GM12878 (cell line): ENCODE data around the gene STX4. TPM values are rescaled to one million over a fixed set of nuclear protein-coding genes. Genes with fewer than 3 reads are reported as not detected.

ENCODE experiments used
- ATAC-seq: fragments of 200-7000 bp; cut with Tn5 transposase; 3 replicates; pipeline ENCODE4 v1.9.1; 2020; ENCODE audit warnings: mild to moderate bottlenecking, moderate library complexity
- BruUV-seq: library from RNA; stranded (reverse); fragments of 400-500 nt; replicated peaks from 2 replicates; lab custom pipeline; 2021; lab: Mats Ljungman, UMichigan
- CTCF ChIA-PET: fragments of 300-600 bp; sonication (Branson Sonifier 250); formaldehyde crosslinking; extraction: SDS; loops from one replicate; lab custom pipeline; 2021; ENCODE audit warnings: inconsistent platforms; lab: Yijun Ruan, JAX
- POLR2A ChIA-PET: fragments of 350-600 bp; formaldehyde crosslinking; extraction: SDS; loops from one replicate; lab custom pipeline; 2021; ENCODE audit warnings: inconsistent platforms; lab: Charles Lee
- RAD21 ChIA-PET: fragments of 300-600 bp; sonication (Branson Sonifier 250); formaldehyde crosslinking; loops from one replicate; lab custom pipeline; 2023; ENCODE audit warnings: antibody characterized with exemption; ENCODE audit not compliant: unreplicated experiment; lab: Charles Lee
- SMC1A ChIA-PET: fragments of 300-600 bp; sonication (Branson Sonifier 250); formaldehyde crosslinking; loops from one replicate; lab custom pipeline; 2023; ENCODE audit not compliant: unreplicated experiment, uncharacterized antibody; lab: Charles Lee
- DNase-seq: peaks from one replicate; pipeline ENCODE4 v3.0.0-alpha.2; 2011; ENCODE audit warnings: low read depth, low spot score
- FAIRE-seq: peaks from 3 replicates; lab custom pipeline; 2011; peaks lifted over from hg19 to GRCh38; lab: Jason Lieb, UNC
- H2AFZ ChIP-seq: 2 replicates; pipeline ENCODE4 v1.6.0; 2011; ENCODE audit warnings: low read depth, low read length, control low read depth; ENCODE audit not compliant: control insufficient read depth
- H3K27ac ChIP-seq: 2 replicates; pipeline ENCODE4 v1.5.1; 2011; ENCODE audit warnings: control low read depth; ENCODE audit not compliant: control insufficient read depth, insufficient read depth
- H3K27me3 ChIP-seq, 2 experiments: replicated peaks in 1 of 2; 2 replicates each; pipeline versions ENCODE4 v1.6.0 to v1.6.1; 2011; ENCODE audit warnings: low read length in 1 of 2; ENCODE audit not compliant: control insufficient read depth in 2 of 2, insufficient read depth in 2 of 2
- H3K36me3 ChIP-seq, 2 experiments: 2 replicates each; pipeline ENCODE4 v1.5.1; 2011; ENCODE audit warnings: low read length in 1 of 2; ENCODE audit not compliant: control insufficient read depth in 2 of 2, insufficient read depth in 2 of 2
- H3K4me1 ChIP-seq: 2 replicates; pipeline ENCODE4 v1.6.1; 2011; ENCODE audit warnings: mild to moderate bottlenecking, low read length, moderate library complexity, mixed read lengths; ENCODE audit not compliant: control insufficient read depth, insufficient read depth
- H3K4me2 ChIP-seq: 2 replicates; pipeline ENCODE4 v1.6.0; 2011; ENCODE audit warnings: control low read depth; ENCODE audit not compliant: control insufficient read depth, insufficient read depth
- H3K4me3 ChIP-seq: fragments of 200-600 bp; sonication (generic); 2 replicates; pipeline ENCODE4 v1.5.1; 2016
- H3K79me2 ChIP-seq: 2 replicates; pipeline ENCODE4 v1.6.0; 2011; ENCODE audit warnings: low read length; ENCODE audit not compliant: control insufficient read depth, insufficient read depth
- H3K9ac ChIP-seq: 2 replicates; pipeline ENCODE4 v1.8.0; 2011; ENCODE audit warnings: low read length, control low read depth, mixed read lengths; ENCODE audit not compliant: control insufficient read depth, insufficient read depth
- H3K9me3 ChIP-seq: replicated peaks from 3 replicates; pipeline ENCODE4 v1.5.1; 2011; ENCODE audit warnings: mild to moderate bottlenecking, low read length; ENCODE audit not compliant: control insufficient read depth, insufficient read depth
- H4K20me1 ChIP-seq: 2 replicates; pipeline ENCODE4 v1.6.0; 2011; ENCODE audit not compliant: control insufficient read depth, insufficient read depth
- BCL3 ChIP-seq: IDR thresholded peaks from 2 replicates; pipeline ENCODE4 v1.6.1; 2011; ENCODE audit warnings: borderline replicate concordance, low read depth, mild to moderate bottlenecking, moderate library complexity, low read length; ENCODE audit not compliant: insufficient read depth, poor library complexity, severe bottlenecking
- CHD1 ChIP-seq: IDR thresholded peaks from 2 replicates; pipeline ENCODE4 v1.6.1; 2012; ENCODE audit warnings: low read depth, low read length, improper control_type of control experiment
- IRF5 ChIP-seq: fragments of 450-650 bp; IDR thresholded peaks from 2 replicates; pipeline ENCODE4 v1.6.1; 2017; ENCODE audit warnings: borderline replicate concordance
- NRF1 ChIP-seq: conservative IDR thresholded peaks from 2 replicates; pipeline ENCODE4 v1.6.1; 2011; ENCODE audit warnings: mild to moderate bottlenecking, low read depth, low read length, improper control_type of control experiment
- PBX3 ChIP-seq: IDR thresholded peaks from 2 replicates; pipeline ENCODE4 v1.6.1; 2011; ENCODE audit warnings: mild to moderate bottlenecking, low read depth, low read length, moderate library complexity; ENCODE audit not compliant: insufficient replicate concordance
- RB1 ChIP-seq: fragments of 450-650 bp; formaldehyde crosslinking; IDR thresholded peaks from 2 replicates; pipeline ENCODE4 v1.6.1; 2017; ENCODE audit warnings: mild to moderate bottlenecking, borderline replicate concordance
- RELB ChIP-seq: fragments of 450-650 bp; IDR thresholded peaks from 2 replicates; pipeline ENCODE4 v1.6.1; 2017; ENCODE audit warnings: low read depth, mild to moderate bottlenecking, moderate library complexity
- TCF3 ChIP-seq: IDR thresholded peaks from 2 replicates; pipeline ENCODE4 v1.6.1; 2012; ENCODE audit warnings: low read depth, mild to moderate bottlenecking, low read length, borderline replicate concordance; ENCODE audit not compliant: insufficient read depth
- WGBS: methylation state at CpG from one replicate; pipeline ENCODE4 v1.1.6; 2016; ENCODE audit warnings: low lambda C conversion rate; ENCODE audit not compliant: insufficient replicate concordance, insufficient coverage; ENCODE audit errors: missing lambda C conversion rate; 5-methylcytosine and 5-hydroxymethylcytosine counted together
- in situ Hi-C: fragments of 300-500 bp; cut with MboI; formaldehyde crosslinking; loops from 9 replicates; pipeline ENCODE4 v1.14.3; 2018; ENCODE audit warnings: mixed read lengths
- intact Hi-C: fragments of 100-400 bp; cut with micrococcal nuclease; formaldehyde crosslinking; loops from one replicate; pipeline ENCODE4 v1.14.2; 2022; ENCODE audit not compliant: unreplicated experiment
- polyA plus RNA-seq, 11 experiments: library from polyadenylated mRNA; depleted of rRNA in 4 of 11; unstranded in 6 of 11; stranded (reverse) in 5 of 11; fragments of >200 nt; fragmentation: Nextera tagmentation in 4 of 11; fragmentation: Illumina TruSeq in 1 of 11; extraction: Ambion mirVana in 4 of 11; extraction: Trizol in 1 of 11; gene quantifications; 1 replicate in 1 of 11; 2 replicates in 10 of 11; pipeline versions ENCODE4 v1.2.1 to v1.2.3, GENCODE V29; 2011 to 2016; ENCODE audit warnings: inconsistent platforms in 2 of 11, missing spikeins in 2 of 11, low read depth in 1 of 11
- total RNA-seq, 4 experiments: library from RNA; depleted of rRNA in 3 of 4; stranded (reverse); fragments of >200 nt in 3 of 4; fragmentation: Illumina TruSeq in 1 of 4; extraction: Trizol in 1 of 4; gene quantifications; 2 replicates each; pipeline versions ENCODE4 v1.2.1 to v1.2.3, GENCODE V29; 2013 to 2021

STX4 gene
- total and polyA plus RNA-seq, 10 of the 15 experiments (the other 5 are each of a cell fraction or from before 2014, with no cell fraction given), result 3.3 to 37.6 (median 22.6) TPM

GRCh38 chr16:30991052-30991451, 42.3 kb upstream of the STX4 start:
- in situ Hi-C loops, result loop anchor here (5.0 to 25.0 kb wide), 2 partner anchors 446 to 876 kb away; partner anchors contain the start of genes COX6A2 and ZNF843
- no peaks in the 10 kb centered on the region for H3K79me2 ChIP-seq
- RAD21 ChIA-PET, result interaction anchor here (0.8 kb wide), 1 partner anchor 151 kb away, joined by 3 read pairs; no protein-coding TSS in a partner anchor
- H3K27ac ChIP-seq, result no peak overlapping the region
- no peak for DNase-seq
- TF ChIP-seq RB1, result no peak
- TF ChIP-seq NRF1, result no peak
- no peak for TF ChIP-seq IRF5
- no peak for TF ChIP-seq CHD1
- TF ChIP-seq, all 136 proteins: peak for 0
- Histone ChIP-seq H4K20me1 (no peaks in the 10 kb centered on the region), H3K4me3 (no peak overlapping the region), H3K4me1 (peaks cover 14% of the 10 kb centered on the region), H3K36me3 (peaks cover 0 to 3% of the 10 kb centered on the region in 2 experiments; a peak in 2 of 4 replicates), H2AFZ (no peak overlapping the region), H3K27me3 (no peaks in the 10 kb centered on the region), H3K9me3 (no peaks in the 10 kb centered on the region), H3K4me2 (no peak overlapping the region), H3K9ac (no peak overlapping the region)
- ChIA-PET SMC1A (no interaction called here), CTCF (no interaction called here), POLR2A (no interaction called here)
- intact Hi-C loops, result loop anchor here (10.0 kb wide), 1 partner anchor 84 kb away; the partner anchor contains the start of genes ZNF646 and ZNF668
- WGBS, result 62% methylated on average over 8 of the region's 8 CpGs
- ATAC-seq (no peak), FAIRE-seq (no peak)
- no TSS peak for BruUV-seq

GRCh38 chr16:30992276-30992780, 41.0 kb upstream of the STX4 start:
- peaks cover 14% of the 10 kb centered on the region for H3K4me1 ChIP-seq
- RAD21 ChIA-PET, result no interaction called here
- TF ChIP-seq PBX3, result peak; percentile 24
- no peak for TF ChIP-seq RELB
- peak; percentile 84 for TF ChIP-seq BCL3
- peak; percentile 75; the same call in 1 of the 2 replicates for TF ChIP-seq TCF3
- TF ChIP-seq, all 136 proteins: peak for 3
- intact Hi-C loops, result loop anchor here (10.0 kb wide), 1 partner anchor 82 kb away; the partner anchor contains the start of genes ZNF646 and ZNF668
- no peaks in the 10 kb centered on the region; the same call in 1 of the 2 replicates for H3K79me2 ChIP-seq
- no peaks in the 10 kb centered on the region; a peak in 1 of 4 replicates for H3K36me3 ChIP-seq
- H3K9ac ChIP-seq, result no peak overlapping the region
- no peaks in the 10 kb centered on the region for H3K27me3 ChIP-seq
- 84% methylated on average over 18 of the region's 21 CpGs for WGBS
- H3K27ac ChIP-seq, result no peak overlapping the region
- no peak for ATAC-seq
- POLR2A ChIA-PET, result interaction anchor here (1.2 kb wide), 1 partner anchor 101 kb away, joined by 3 read pairs; no protein-coding TSS in a partner anchor
- H4K20me1 ChIP-seq, result no peaks in the 10 kb centered on the region
- FAIRE-seq, result no peak
- in situ Hi-C loops, result loop anchor here (5.0 to 25.0 kb wide), 2 partner anchors 445 to 875 kb away; partner anchors contain the start of genes COX6A2 and ZNF843
- no peaks in the 10 kb centered on the region for H3K9me3 ChIP-seq
- no peak overlapping the region for H2AFZ ChIP-seq
- SMC1A ChIA-PET, result no interaction called here
- H3K4me3 ChIP-seq, result no peak overlapping the region
- CTCF ChIA-PET, result no interaction called here
- DNase-seq, result no peak
- no peak overlapping the region for H3K4me2 ChIP-seq
- BruUV-seq, result no TSS peak
